Astrocyte of the hippocampus (primary cell): Measurements from ENCODE around the gene CSNK1D.

Experiments used
- DNase-seq: peaks from one replicate; pipeline ENCODE4 v3.0.0; 2011; ENCODE audit warnings: low read depth, low spot score

Gene CSNK1D

DNA sequence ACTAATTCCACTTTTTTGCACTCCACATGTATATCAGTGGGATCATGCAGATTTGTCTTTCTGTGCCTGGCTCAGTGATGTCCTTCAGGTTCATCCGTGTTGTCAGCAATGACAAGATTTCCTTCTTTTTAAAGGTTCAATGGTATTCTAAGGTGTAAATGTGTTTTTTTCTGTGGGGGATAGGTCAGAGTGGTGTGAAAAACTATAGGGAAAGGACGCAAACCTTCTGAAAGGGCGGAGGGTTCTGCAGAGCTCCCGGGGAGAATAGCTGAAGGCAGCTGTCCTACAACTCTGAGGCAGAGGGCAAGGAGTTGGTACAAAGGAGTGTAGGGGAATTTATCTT is 21.9 kb upstream of the CSNK1D start:
- no peak for DNase-seq

- no peak for DNase-seq
Observed at GRCh38 chr17:82294064-82294773, 20.7 kb upstream of the CSNK1D start.

GRCh38 chr17:82292251-82293154 is 19.0 kb upstream of the CSNK1D start:
- peak; percentile 99 for DNase-seq

DNA sequence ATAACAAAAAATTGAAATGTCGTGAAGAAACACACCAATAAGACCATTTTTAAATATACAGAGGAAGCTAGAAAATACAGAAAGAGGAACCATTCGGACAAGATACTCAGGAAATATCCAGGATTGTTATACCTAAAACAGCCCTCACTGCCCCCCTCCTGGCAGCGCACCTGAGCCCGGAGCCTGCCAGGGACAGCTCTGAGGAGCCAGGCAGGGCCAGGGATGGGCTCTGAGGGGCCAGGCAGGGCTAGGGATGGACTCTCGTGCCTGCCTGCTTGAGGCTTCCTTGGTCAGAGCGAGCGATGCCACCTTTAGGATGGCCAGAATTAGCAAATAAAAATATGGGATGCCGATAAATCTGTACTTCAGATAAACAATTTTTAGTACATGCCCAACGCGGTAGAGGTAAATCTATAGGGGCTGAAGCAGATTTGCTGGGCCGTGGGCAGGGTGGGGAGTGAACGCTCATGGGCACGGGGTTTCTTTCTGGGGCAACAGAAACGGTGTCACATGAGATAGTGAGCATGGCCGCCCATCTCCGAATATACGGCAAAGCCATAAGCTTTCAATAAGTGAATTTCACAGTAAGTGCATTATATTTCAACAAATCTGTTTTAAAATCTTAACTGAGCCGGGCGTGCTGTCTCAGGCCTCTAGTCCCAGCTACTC is 18.2 kb upstream of the CSNK1D start:
- DNase-seq: no peak

DNA sequence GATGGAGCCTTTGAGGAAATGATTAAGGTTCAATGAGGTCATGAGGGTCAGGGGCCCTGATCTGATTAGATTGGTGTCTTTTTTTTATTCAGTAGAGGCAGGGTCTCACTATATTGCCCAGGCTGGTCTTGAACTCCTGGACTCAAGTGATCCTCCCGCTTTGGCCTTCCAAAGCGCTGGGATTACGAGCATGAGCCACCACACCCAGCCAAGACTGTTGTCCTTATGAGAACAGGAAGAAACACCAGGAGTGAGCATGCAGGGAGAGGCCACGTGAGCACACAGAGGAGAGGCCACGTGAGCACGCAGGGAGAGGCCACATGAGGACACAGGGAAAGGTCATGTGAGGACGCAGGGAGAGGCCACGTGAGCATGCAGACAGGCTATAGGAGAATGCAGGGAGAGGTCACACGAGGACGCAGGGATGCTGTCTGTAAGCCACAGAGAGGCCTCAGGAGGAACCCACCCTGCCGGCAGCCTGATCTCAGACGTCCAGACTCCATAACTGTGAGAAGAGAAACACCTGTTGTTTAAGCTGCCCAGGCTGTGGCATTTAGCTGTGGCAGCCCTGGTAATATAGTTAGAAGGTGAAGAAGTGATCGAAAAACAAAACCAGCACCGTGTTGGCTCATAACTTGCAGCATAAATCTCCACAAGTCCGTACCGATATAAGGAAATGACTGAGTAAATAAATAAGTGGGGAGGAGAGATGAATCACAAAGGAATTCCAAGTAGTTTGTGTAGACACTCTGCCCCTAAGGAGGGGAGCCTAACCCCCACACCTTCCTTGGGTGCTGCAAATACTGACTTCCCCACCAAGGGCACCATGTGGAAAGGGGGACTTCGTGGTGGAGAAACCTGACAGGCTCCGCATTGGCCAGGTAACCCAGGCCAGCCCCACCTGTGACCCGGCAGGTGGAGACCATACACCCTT is 14.6 kb upstream of the CSNK1D start:
- DNase-seq: no peak

GRCh38 chr17:82287013-82287867 is 13.7 kb upstream of the CSNK1D start:
- DNase-seq: no peak

GRCh38 chr17:82285141-82285540 is 11.6 kb upstream of the CSNK1D start:
- no peak for DNase-seq

DNA sequence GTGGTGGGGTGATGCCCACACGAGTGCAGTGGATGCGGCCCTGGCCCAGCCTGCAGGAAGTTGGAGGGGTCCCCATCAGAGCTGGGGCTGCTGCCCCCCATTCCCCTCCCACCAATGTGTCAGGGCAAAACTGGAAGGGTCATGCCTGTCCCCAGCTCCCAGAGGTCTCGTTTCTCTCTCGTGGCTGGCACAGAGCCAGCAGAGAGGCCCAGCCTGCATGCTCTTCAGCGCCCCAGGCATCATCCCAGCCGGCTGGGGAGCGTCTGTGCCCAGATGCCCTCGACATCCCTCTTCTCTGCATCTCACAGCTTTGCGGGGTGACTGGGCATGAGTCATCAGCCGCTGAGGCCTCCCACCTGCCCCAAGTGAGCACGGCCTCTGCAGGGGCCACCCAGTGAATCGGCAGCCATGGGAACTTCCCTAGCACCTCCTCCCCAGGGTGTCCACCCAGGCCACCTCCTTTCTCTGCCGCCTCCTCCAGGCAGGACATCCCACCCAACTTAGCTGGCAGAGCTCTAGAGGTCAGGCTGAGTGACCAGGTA is 9.8 kb upstream of the CSNK1D start:
- DNase-seq: peak; percentile 75

- DNase-seq: peak; percentile 56
Observed at GRCh38 chr17:82282239-82283207, 9.0 kb upstream of the CSNK1D start.

GRCh38 chr17:82281502-82282238 is 8.2 kb upstream of the CSNK1D start:
- peak; percentile 72 for DNase-seq

GRCh38 chr17:82281076-82281475 is 7.6 kb upstream of the CSNK1D start:
- no peak for DNase-seq

- no peak for DNase-seq
Observed at GRCh38 chr17:82280537-82280936, 7.0 kb upstream of the CSNK1D start.

- DNase-seq: no peak
Observed at GRCh38 chr17:82278786-82279391, 5.4 kb upstream of the CSNK1D start.

- DNase-seq: no peak
Observed at GRCh38 chr17:82278308-82278707, 4.8 kb upstream of the CSNK1D start.

GRCh38 chr17:82277851-82278250 is 4.4 kb upstream of the CSNK1D start:
- no peak for DNase-seq

- no peak for DNase-seq
Observed at GRCh38 chr17:82276938-82277337, 3.4 kb upstream of the CSNK1D start.

- DNase-seq: no peak
Observed at GRCh38 chr17:82275326-82275725, 1.8 kb upstream of the CSNK1D start.
